AG20443 (cell line): Measurements from ENCODE around the gene KHDRBS2.
A peak's percentile ranks its signal among the peaks of the same experiment; 100 is the strongest.

Source experiments
- DNase-seq: peaks from one replicate; pipeline ENCODE4 v3.0.0; 2012; ENCODE audit warnings: low spot score, mixed read lengths

KHDRBS2 gene

GRCh38 chr6:62175195-62175594 is 110.8 kb downstream of the KHDRBS2 start:
- DNase-seq, result no peak

GRCh38 chr6:62174548-62174947 is 111.5 kb downstream of the KHDRBS2 start:
- no peak for DNase-seq

GRCh38 chr6:62167736-62168135 is 118.3 kb downstream of the KHDRBS2 start:
- DNase-seq, result no peak

DNA sequence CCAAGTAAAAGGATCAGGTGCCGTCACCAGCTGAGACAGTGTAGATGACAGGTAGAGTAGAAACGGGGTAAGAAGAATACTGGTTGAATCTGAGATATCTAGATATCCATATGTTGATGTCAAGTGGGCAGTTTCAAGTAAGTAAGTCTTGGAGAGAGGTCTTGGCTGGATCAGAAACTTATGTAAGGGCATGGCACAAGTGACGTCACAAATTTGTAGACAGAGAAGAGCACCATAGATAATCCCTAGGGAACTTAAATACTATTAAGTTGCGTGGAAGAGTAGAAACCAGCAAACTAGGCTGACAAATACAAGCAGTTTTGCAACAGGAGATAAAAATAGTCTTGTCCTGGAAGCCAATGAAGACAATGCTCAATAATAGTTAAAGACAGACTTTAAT is 123.2 kb downstream of the KHDRBS2 start:
- no peak for DNase-seq

GRCh38 chr6:62152796-62153195 is 133.2 kb downstream of the KHDRBS2 start:
- DNase-seq, result no peak

DNA sequence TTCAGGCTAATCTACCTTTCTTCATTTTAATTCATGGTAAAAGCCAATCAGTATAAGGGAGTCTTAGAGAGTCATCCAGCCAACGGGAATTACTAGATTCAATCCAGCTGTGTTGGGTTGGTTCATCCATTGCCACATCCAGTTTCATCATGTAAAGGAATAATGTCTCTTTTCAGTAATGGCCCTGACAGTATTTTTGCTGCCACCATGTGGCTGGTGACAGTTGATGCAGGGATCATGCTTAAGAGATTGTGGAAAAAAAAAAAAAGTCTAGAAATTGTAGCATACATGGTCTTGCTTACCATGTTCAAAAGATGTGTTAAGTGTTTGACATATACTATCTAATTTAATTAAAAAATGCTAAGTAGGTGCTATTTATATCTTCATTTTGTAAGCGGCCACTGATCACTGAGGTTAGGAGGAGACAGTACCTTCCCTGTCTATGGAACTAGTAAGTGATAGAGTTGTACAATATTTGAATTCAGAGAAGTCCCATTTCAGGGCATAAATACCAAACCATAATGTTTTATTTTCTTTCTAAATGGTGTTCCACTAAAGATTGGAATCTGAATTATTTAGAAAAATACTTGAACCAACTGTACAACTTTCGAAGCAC is 135.9 kb downstream of the KHDRBS2 start:
- DNase-seq, result peak; percentile 22

DNA sequence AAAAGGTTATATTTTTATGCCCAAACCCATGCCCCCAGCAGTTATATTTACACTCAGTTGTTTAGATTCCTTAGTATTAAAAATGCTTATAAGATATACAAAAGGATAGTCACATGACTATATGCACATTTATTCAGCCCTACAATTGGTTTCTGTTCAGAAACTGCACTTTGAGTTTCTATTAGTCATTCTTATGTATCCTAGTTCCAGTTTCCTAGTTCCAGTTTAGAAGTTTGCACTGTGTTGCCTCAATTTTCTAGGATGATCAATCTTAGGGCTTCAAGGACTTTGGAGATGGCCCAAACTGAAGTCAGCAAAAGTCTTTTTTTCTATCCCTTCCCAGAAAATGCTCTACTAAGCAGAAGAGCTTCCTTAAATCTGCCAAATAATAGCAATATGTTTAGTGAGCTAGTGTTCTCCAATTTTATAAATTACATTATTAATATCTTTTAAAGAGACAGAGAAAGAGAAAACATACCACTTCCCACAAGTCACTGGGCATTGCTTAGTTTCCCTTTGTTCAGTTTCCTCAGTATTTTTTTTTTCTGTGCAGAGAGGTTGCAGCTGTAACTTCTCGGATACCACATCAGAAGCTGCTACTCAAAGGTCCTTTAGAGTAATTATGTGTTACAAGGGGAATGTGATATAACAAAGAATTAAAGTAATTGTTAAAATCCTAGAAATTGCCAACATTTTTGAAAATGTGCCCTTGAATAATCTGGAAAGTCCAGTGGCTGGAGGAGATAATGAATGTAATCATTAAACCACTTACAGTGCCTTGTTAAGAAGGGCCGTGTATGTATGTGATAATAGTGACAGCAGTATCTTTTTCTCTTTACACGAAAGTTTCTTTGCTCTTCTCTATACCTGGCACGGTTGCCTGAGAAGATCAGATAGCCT is 138.8 kb downstream of the KHDRBS2 start:
- no peak for DNase-seq

DNA sequence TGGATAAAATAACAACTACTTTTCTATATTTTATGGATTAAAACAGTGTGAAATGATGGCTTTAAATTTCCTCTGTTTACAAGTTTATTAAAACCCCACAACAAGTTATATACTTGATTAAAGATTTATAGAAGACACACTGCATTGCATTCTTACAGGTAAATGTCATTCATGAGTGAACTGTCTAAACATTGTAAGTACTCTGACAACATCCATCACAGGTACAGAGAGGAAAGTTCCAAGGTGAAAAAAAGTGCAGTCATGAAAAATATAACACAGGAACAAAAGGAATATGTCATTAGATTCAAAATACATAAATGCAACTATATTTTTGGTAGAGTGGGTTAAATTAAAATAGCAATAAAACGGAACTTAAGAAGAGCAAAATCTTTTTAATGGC is 156.9 kb downstream of the KHDRBS2 start:
- DNase-seq, result no peak

GRCh38 chr6:62119401-62119800 is 166.6 kb downstream of the KHDRBS2 start:
- DNase-seq, result no peak

DNA sequence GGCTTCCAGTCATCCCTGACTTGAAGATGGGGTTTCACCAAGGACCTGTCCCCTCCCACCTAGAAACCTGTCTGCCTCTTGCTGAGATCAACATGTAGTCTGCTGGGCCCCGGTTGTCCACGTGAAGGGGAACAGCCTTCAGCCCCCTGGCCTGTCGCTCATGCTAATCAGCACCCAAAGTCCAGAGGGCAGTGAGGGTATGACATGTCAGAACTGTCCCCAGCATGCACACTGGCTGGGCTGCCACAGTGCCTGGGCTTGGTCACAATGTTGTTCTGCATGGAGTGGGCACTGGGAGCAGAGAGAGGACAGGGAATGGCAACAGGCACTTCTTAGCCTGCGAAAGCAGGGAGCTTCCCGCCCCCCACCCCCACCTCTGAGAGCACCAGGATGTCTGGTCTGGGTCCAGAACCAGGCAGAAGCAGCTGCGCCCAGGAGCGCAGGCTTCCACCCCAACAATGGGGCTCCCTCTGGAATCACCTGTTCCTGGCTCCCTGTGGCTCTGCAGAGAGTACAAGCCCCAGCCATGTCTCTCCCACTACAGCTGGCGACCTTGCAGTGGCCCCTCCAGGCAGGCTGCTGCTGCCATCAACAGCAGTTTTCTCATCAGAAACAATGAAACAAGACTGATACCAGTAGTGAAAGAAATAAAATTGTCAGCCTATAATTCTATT is 182.7 kb downstream of the KHDRBS2 start:
- no peak for DNase-seq

- DNase-seq, result no peak
Measured at GRCh38 chr6:62102387-62102786, 183.6 kb downstream of the KHDRBS2 start.

DNA sequence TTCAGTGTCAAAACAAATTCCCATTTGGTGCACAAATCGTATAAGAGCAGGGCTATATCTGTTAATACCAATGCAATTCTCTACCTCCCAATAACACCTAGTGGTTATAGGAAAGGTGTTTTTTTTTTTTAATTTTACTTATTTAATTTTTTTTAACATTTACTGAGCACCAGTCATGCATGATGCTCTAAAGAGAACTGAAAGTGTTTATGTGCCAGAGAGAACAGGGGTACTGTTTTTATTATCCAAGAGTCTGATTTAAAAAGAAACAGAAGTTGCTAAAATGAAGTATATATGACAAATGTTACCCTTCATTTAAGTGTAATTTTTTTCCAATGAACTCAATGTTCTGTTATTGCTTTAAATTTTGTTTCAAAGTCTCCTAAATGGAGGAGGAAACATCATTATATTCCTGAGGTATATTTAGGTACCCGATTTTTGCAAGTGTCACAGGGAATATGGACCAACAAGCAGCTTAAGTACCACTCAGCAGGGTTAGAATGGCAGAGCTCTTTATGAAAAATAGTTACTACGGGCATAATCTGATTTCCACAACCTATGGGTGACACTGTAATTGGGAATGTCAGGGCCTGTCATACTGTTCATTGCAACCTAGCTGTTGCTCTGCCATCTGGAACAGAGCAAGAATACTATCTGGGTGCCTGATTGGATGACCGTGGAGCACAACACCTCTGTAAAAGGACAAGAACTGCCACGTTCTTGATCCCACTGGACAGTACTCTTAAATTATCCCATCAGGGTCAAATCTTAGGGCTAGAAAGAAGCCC is 195.4 kb downstream of the KHDRBS2 start:
- DNase-seq, result no peak

DNA sequence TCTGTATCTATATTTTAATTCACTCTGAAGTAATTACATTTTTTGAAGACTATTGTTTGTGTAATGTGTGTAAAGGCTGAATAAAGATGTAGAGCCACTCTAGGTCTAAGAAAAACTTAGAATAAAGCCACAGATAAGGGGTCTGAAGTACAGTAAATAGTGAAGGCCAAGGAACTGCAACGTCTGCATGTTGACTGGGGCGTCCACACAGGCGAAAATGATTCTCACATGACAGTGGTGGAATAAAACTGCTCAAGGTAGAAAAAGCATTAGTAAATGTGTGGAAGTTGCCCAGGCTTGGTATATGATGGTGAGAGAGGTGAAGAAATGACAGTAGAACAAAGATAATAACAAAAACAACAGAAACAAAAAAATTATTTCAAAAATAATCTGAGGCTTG is 196.2 kb downstream of the KHDRBS2 start:
- DNase-seq, result no peak

GRCh38 chr6:62086047-62086446 is 200.0 kb downstream of the KHDRBS2 start:
- DNase-seq, result no peak

DNA sequence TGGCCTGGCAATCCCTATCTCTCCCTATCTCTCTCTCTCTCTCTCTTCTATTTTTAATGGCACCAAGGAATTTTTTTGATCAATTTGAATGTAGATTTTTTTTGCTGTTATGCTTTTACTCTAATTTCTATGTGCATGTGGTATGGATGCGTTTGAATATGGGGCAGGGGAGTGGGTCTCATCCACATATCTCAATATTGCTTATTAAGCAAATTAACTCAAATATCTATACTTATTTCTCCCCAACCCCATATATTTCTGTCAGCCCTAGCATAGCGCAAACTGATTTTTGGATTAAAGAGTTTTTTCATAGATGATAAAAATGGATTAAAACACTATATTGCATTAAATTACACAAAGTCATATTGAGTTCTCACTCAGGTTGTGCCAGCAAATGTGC is 210.2 kb downstream of the KHDRBS2 start:
- DNase-seq, result no peak

DNA sequence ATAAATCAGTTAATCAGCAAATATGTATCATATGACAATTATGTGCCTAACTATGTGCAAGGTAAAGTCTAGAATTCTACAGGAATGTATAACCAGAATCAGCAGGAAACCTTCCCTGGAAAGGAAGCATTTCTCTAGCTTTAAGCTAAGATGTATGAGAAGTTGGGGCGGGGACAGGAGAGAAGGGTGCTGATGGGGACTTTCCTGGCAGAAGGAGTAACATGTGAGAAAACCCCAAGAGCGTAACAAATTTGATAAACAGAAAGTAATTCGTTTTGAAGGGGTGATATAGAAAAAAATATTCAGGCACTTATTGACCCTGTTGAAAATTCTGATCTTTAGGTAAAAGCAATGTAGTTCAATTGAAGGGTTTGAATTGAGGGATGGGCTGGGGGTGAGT is 226.1 kb downstream of the KHDRBS2 start:
- DNase-seq, result no peak

DNA sequence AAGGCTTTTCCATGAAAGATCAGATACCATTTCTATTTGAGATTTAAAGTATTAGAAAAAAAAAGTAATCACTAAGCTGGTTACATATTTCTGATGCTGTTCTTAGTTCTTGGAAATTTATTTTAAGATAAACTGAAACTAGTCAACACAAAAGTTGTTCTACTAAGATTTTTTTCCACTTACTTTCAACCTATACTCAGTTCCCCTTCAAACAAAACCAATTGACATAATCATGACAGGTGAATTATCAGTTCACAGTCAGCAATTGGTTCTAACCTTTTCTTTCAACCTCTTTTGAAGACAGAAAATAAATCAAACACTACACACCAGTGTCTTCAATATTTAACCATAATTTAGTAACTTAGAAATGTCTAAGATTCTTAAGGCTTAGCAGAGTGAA is 228.7 kb downstream of the KHDRBS2 start:
- DNase-seq, result no peak

DNA sequence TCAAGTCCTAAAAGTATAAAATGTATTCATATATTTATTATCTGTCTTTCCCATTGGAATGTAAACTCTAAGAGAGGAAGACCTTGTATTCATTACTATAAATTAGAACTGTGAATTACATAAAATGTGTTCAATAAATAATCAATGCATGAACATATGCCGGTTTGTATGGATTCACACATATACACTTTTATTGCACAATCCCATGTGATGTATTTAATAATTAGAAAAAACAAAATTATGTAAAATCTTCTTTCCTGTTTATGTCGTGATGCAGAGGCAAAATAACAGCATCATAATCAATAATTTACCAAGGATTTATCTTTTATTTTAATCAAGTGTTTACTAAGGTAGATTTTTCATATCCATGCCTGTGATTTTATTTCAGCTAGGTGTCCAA is 240.5 kb downstream of the KHDRBS2 start:
- no peak for DNase-seq

- DNase-seq, result no peak
Measured at GRCh38 chr6:62043084-62043483, 242.9 kb downstream of the KHDRBS2 start.

- DNase-seq, result no peak
Measured at GRCh38 chr6:62042429-62042828, 243.6 kb downstream of the KHDRBS2 start.

- DNase-seq, result no peak
Measured at GRCh38 chr6:62039605-62040004, 246.4 kb downstream of the KHDRBS2 start.

- no peak for DNase-seq
Measured at GRCh38 chr6:62037445-62037844, 248.6 kb downstream of the KHDRBS2 start.
